Smooth muscle cell (in vitro differentiated cells): Measurements from ENCODE around the gene AQP1. TPM values are rescaled to one million over a fixed set of nuclear protein-coding genes. Genes with fewer than 3 reads are reported as not detected.

Source experiments
- DNase-seq: peaks from one replicate; lab custom pipeline; 2025; ENCODE audit not compliant: unreplicated experiment; lab: John Stamatoyannopoulos, UW
- H2AFZ ChIP-seq: fragments of 200-600 bp; sonication (generic); 2 replicates; pipeline ENCODE4 v1.6.0; 2016; ENCODE audit warnings: antibody characterized with exemption, low read depth, mild to moderate bottlenecking
- H3F3A ChIP-seq: fragments of 200-600 bp; sonication (generic); 2 replicates; pipeline ENCODE4 v1.6.0; 2017; ENCODE audit warnings: antibody characterized with exemption, low read depth
- H3K27ac ChIP-seq: fragments of 200-600 bp; sonication (generic); 2 replicates; pipeline ENCODE4 v1.5.1; 2016; ENCODE audit warnings: low read depth, mild to moderate bottlenecking
- H3K27me3 ChIP-seq: fragments of 200-600 bp; sonication (generic); 2 replicates; pipeline ENCODE4 v1.6.1; 2016; ENCODE audit warnings: low read depth, mild to moderate bottlenecking
- H3K36me3 ChIP-seq: fragments of 200-600 bp; sonication (generic); 2 replicates; pipeline ENCODE4 v1.5.1; 2016; ENCODE audit warnings: low read depth
- H3K4me1 ChIP-seq: fragments of 200-600 bp; sonication (generic); 2 replicates; pipeline ENCODE4 v1.5.1; 2016; ENCODE audit warnings: low read depth
- H3K4me2 ChIP-seq: fragments of 200-600 bp; sonication (generic); 2 replicates; pipeline ENCODE4 v1.6.0; 2016; ENCODE audit warnings: mild to moderate bottlenecking
- H3K4me3 ChIP-seq: fragments of 200-600 bp; sonication (generic); 2 replicates; pipeline ENCODE4 v1.5.1; 2016; ENCODE audit warnings: mild to moderate bottlenecking
- H3K79me2 ChIP-seq: fragments of 200-600 bp; sonication (generic); 2 replicates; pipeline ENCODE4 v1.6.0; 2016; ENCODE audit warnings: low read depth, mild to moderate bottlenecking
- H3K9ac ChIP-seq: fragments of 200-600 bp; sonication (generic); 2 replicates; pipeline ENCODE4 v1.6.0; 2016; ENCODE audit warnings: low read depth
- H3K9me3 ChIP-seq: fragments of 200-600 bp; sonication (generic); replicated peaks from 2 replicates; pipeline ENCODE4 v1.5.1; 2016; ENCODE audit warnings: low read depth
- H4K20me1 ChIP-seq: fragments of 200-600 bp; sonication (generic); 2 replicates; pipeline ENCODE4 v1.6.0; 2016; ENCODE audit warnings: low read depth
- CTCF ChIP-seq: fragments of 200-600 bp; sonication (generic); IDR thresholded peaks from 2 replicates; pipeline ENCODE4 v1.5.1; 2017; ENCODE audit warnings: borderline replicate concordance, mild to moderate bottlenecking, antibody characterized with exemption; ENCODE audit not compliant: insufficient read depth, poor library complexity, severe bottlenecking
- WGBS: methylation state at CpG from one replicate; pipeline ENCODE4 v1.1.7; 2016; ENCODE audit warnings: low lambda C conversion rate; 5-methylcytosine and 5-hydroxymethylcytosine counted together
- polyA plus RNA-seq: library from polyadenylated mRNA; unstranded; fragments of >200 nt; fragmentation: Nextera tagmentation; extraction: Ambion mirVana; gene quantifications from 2 replicates; pipeline ENCODE4 v1.2.1, GENCODE V29; 2016
- total RNA-seq: library from RNA; depleted of rRNA; stranded (reverse); fragments of >200 nt; gene quantifications from 2 replicates; pipeline ENCODE4 v1.2.3, GENCODE V29; 2014

Gene AQP1
- total and polyA plus RNA-seq, 2 experiments from 2014 or later, result 2,330 to 2,747 TPM

- H3K9me3 ChIP-seq, result no peaks in the 10 kb centered on the region
- no peak overlapping the region for H3K4me3 ChIP-seq
- H4K20me1 ChIP-seq, result no peaks in the 10 kb centered on the region
- H3K79me2 ChIP-seq, result no peaks in the 10 kb centered on the region
- WGBS, result 92% methylated on average over 2 of the region's 2 CpGs
- H3F3A ChIP-seq, result no peaks in the 10 kb centered on the region
- H2AFZ ChIP-seq, result no peak overlapping the region
- no peak overlapping the region for H3K4me2 ChIP-seq
- no peaks in the 10 kb centered on the region for H3K27me3 ChIP-seq
- no peaks in the 10 kb centered on the region for H3K36me3 ChIP-seq
- DNase-seq, result no peak
- no peak overlapping the region for H3K27ac ChIP-seq
- no peak for TF ChIP-seq CTCF
- no peak overlapping the region for H3K9ac ChIP-seq
- no peaks in the 10 kb centered on the region for H3K4me1 ChIP-seq
These were observed 38.4 kb upstream of the AQP1 start for GRCh38 chr7:30873207-30873606.

- Histone ChIP-seq H3K9ac (no peak overlapping the region), H3K27me3 (no peaks in the 10 kb centered on the region), H3K36me3 (no peaks in the 10 kb centered on the region), H2AFZ (no peak overlapping the region), H3K79me2 (no peaks in the 10 kb centered on the region), H4K20me1 (no peaks in the 10 kb centered on the region), H3K9me3 (no peaks in the 10 kb centered on the region), H3K27ac (no peak overlapping the region), H3K4me1 (peaks cover under 1% of the 10 kb centered on the region), H3K4me3 (no peak overlapping the region), H3F3A (no peaks in the 10 kb centered on the region), H3K4me2 (no peak overlapping the region)
- no peak for TF ChIP-seq CTCF
- no peak for DNase-seq
- 67% methylated on average over 6 of the region's 6 CpGs for WGBS
These were observed 38.0 kb upstream of the AQP1 start for GRCh38 chr7:30873656-30874055.

- DNase-seq, result no peak
- Histone ChIP-seq H3K27ac (no peak overlapping the region), H3F3A (no peaks in the 10 kb centered on the region), H3K79me2 (no peaks in the 10 kb centered on the region), H3K4me3 (no peak overlapping the region), H3K9ac (no peak overlapping the region), H3K36me3 (no peaks in the 10 kb centered on the region), H3K4me1 (peaks cover 12% of the 10 kb centered on the region), H3K27me3 (no peaks in the 10 kb centered on the region), H4K20me1 (no peaks in the 10 kb centered on the region), H3K9me3 (no peaks in the 10 kb centered on the region), H3K4me2 (no peak overlapping the region), H2AFZ (no peak overlapping the region)
- no peak for TF ChIP-seq CTCF
- 90% methylated on average over 5 of the region's 5 CpGs for WGBS
These were observed 36.9 kb upstream of the AQP1 start for GRCh38 chr7:30874656-30875302.
